ENCODE results near the gene TRIOBP. TPM values are rescaled to one million over a fixed set of nuclear protein-coding genes. Genes with fewer than 3 reads are reported as not detected.

TRIOBP gene
- total RNA-seq, 1 donor from 2014 or later = 68.9 TPM

GRCh38 chr22:37705205-37705604, 8.4 kb downstream of the TRIOBP start:
- TF ChIP-seq CTCF (IDR thresholded peaks at IDR 0.05; ENCODE audit: insufficient read depth, low read length, poor library complexity, severe bottlenecking) = no peak
- H3K27me3 ChIP-seq (ENCODE audit: control insufficient read depth, insufficient read depth, low read length) = no peaks in the 10 kb centered on the region
- no peak overlapping the region for H3K4me3 ChIP-seq (ENCODE audit: low read depth, low read length)
- DNase-seq (ENCODE audit: low read depth) = no peak
- H3K36me3 ChIP-seq (ENCODE audit: control insufficient read depth, insufficient read depth, low read length) = no peaks in the 10 kb centered on the region

GRCh38 chr22:37708580-37709444, 12.0 kb downstream of the TRIOBP start:
- no peak for DNase-seq (ENCODE audit: low read depth)
- TF ChIP-seq CTCF (IDR thresholded peaks at IDR 0.05; ENCODE audit: insufficient read depth, low read length, poor library complexity, severe bottlenecking) = no peak
- H3K27me3 ChIP-seq (ENCODE audit: control insufficient read depth, insufficient read depth, low read length) = no peaks in the 10 kb centered on the region
- H3K4me3 ChIP-seq (ENCODE audit: low read depth, low read length) = no peak overlapping the region
- H3K36me3 ChIP-seq (ENCODE audit: control insufficient read depth, insufficient read depth, low read length) = no peaks in the 10 kb centered on the region

- DNase-seq (ENCODE audit: low read depth) = no peak
- no peak for TF ChIP-seq CTCF (IDR thresholded peaks at IDR 0.05; ENCODE audit: insufficient read depth, low read length, poor library complexity, severe bottlenecking)
- H3K36me3 ChIP-seq (ENCODE audit: control insufficient read depth, insufficient read depth, low read length) = no peaks in the 10 kb centered on the region
- H3K27me3 ChIP-seq (ENCODE audit: control insufficient read depth, insufficient read depth, low read length) = no peaks in the 10 kb centered on the region
- H3K4me3 ChIP-seq (ENCODE audit: low read depth, low read length) = no peak overlapping the region
Measured at GRCh38 chr22:37709445-37709765, 12.6 kb downstream of the TRIOBP start.

- DNase-seq (ENCODE audit: low read depth) = no peak
- no peaks in the 10 kb centered on the region for H3K27me3 ChIP-seq (ENCODE audit: control insufficient read depth, insufficient read depth, low read length)
- H3K36me3 ChIP-seq (ENCODE audit: control insufficient read depth, insufficient read depth, low read length) = no peaks in the 10 kb centered on the region
- H3K4me3 ChIP-seq (ENCODE audit: low read depth, low read length) = no peak overlapping the region
- TF ChIP-seq CTCF (IDR thresholded peaks at IDR 0.05; ENCODE audit: insufficient read depth, low read length, poor library complexity, severe bottlenecking) = no peak
Measured at GRCh38 chr22:37710675-37711074, 13.8 kb downstream of the TRIOBP start.

- no peaks in the 10 kb centered on the region for H3K36me3 ChIP-seq (ENCODE audit: control insufficient read depth, insufficient read depth, low read length)
- H3K27me3 ChIP-seq (ENCODE audit: control insufficient read depth, insufficient read depth, low read length) = no peaks in the 10 kb centered on the region
- TF ChIP-seq CTCF (IDR thresholded peaks at IDR 0.05; ENCODE audit: insufficient read depth, low read length, poor library complexity, severe bottlenecking) = no peak
- H3K4me3 ChIP-seq (ENCODE audit: low read depth, low read length) = no peak overlapping the region
- DNase-seq (ENCODE audit: low read depth) = no peak
Measured at GRCh38 chr22:37711490-37711889, 14.6 kb downstream of the TRIOBP start.

- DNase-seq (ENCODE audit: low read depth) = no peak
- Histone ChIP-seq H3K36me3 (ENCODE audit: control insufficient read depth, insufficient read depth, low read length) (no peaks in the 10 kb centered on the region), H3K4me3 (ENCODE audit: low read depth, low read length) (no peak overlapping the region), H3K27me3 (ENCODE audit: control insufficient read depth, insufficient read depth, low read length) (no peaks in the 10 kb centered on the region)
- TF ChIP-seq CTCF (IDR thresholded peaks at IDR 0.05; ENCODE audit: insufficient read depth, low read length, poor library complexity, severe bottlenecking) = no peak
Measured at GRCh38 chr22:37713761-37714160, 16.9 kb downstream of the TRIOBP start.

All from kidney epithelial cell (primary cell).